ENCODE measurements around the gene HSPA13. TPM values are rescaled to one million over a fixed set of nuclear protein-coding genes. Genes with fewer than 3 reads are reported as not detected.
"Not testable (repeated sequence)": the region's sequence is repeated elsewhere in the genome, so short reads cannot be mapped to it uniquely, and the experiment has no call there.

HSPA13 gene
- total and polyA plus RNA-seq, 2 donors (not counting 3 experiments of a cell fraction or from before 2014, with no cell fraction given): 11.5 to 40.4 TPM

GRCh38 chr21:14353231-14353630 is 29.7 kb downstream of the HSPA13 start:
- no peak overlapping the region for H3K9ac ChIP-seq (replicated peaks; ENCODE audit: extremely low read depth, insufficient read depth, low read length)
- DNase-seq (ENCODE audit: low read depth, low spot score) (no peak), FAIRE-seq (no peak)
- intact Hi-C loops (cut with micrococcal nuclease): no loop called here
- H3K79me2 ChIP-seq (ENCODE audit: control insufficient read depth, insufficient read depth, low read length): no peaks in the 10 kb centered on the region
- H3K9me3 ChIP-seq (replicated peaks; ENCODE audit: control insufficient read depth, insufficient read depth, low read length): no peaks in the 10 kb centered on the region
- ChIA-PET POLR2A (no interaction called here), CTCF (no interaction called here)
- H3K27ac ChIP-seq (ENCODE audit: insufficient read depth, low read depth, low read length): no peak overlapping the region
- TF ChIP-seq FOS (IDR thresholded peaks at IDR 0.05; ENCODE audit: borderline replicate concordance, insufficient read depth, low read length): no peak
- no peak for TF ChIP-seq MAX (IDR thresholded peaks at IDR 0.05; ENCODE audit: insufficient read depth, insufficient read length)
- no peak for TF ChIP-seq EZH2 (IDR thresholded peaks at IDR 0.05; ENCODE audit: borderline replicate concordance, low read depth, low read length, severe bottlenecking)
- TF ChIP-seq POLR2A (IDR thresholded peaks at IDR 0.05; ENCODE audit: low read depth, low read length): no peak
- TF ChIP-seq GATA2 (IDR thresholded peaks at IDR 0.05; ENCODE audit: insufficient read depth, insufficient read length, low read depth, low read length): no peak
- no peak for TF ChIP-seq POLR2AphosphoS5 (IDR thresholded peaks at IDR 0.05; ENCODE audit: insufficient read depth, low read depth, low read length)
- no peak for TF ChIP-seq MYC (IDR thresholded peaks at IDR 0.05; ENCODE audit: low read depth, low read length)
- no peak overlapping the region for H3K4me2 ChIP-seq (ENCODE audit: insufficient read depth, low read length)
- no peaks in the 10 kb centered on the region for H3K27me3 ChIP-seq (ENCODE audit: control insufficient read depth in 2 of 2, insufficient read depth in 2 of 2, low read length in 2 of 2)
- no TSS peak for BruUV-seq (replicated peaks)
- H2AFZ ChIP-seq (ENCODE audit: low read depth, low read length): no peak overlapping the region
- H3K4me1 ChIP-seq (ENCODE audit: control insufficient read depth, extremely low read depth, insufficient read depth, low read length): no peaks in the 10 kb centered on the region
- no peaks in the 10 kb centered on the region for H3K36me3 ChIP-seq (ENCODE audit: control insufficient read depth in 2 of 2, extremely low read depth in 1 of 2, insufficient read depth in 2 of 2, low read length in 2 of 2)
- no peak overlapping the region for H3K4me3 ChIP-seq (replicated peaks in 1 of 3; ENCODE audit: insufficient read depth in 1 of 3, low read depth in 1 of 3, low read length in 3 of 3)
- no peaks in the 10 kb centered on the region for H4K20me1 ChIP-seq (replicated peaks; ENCODE audit: control insufficient read depth, extremely low read depth, insufficient read depth, low read length)
- no peaks in the 10 kb centered on the region for H3K9me1 ChIP-seq (replicated peaks; ENCODE audit: control insufficient read depth, extremely low read depth, insufficient read depth, low read length)
- dilution Hi-C loops (cut with MboI; ENCODE audit: extremely low pct_ligation_motif_present, low sequenced_read_pairs): no loop called here

DNA sequence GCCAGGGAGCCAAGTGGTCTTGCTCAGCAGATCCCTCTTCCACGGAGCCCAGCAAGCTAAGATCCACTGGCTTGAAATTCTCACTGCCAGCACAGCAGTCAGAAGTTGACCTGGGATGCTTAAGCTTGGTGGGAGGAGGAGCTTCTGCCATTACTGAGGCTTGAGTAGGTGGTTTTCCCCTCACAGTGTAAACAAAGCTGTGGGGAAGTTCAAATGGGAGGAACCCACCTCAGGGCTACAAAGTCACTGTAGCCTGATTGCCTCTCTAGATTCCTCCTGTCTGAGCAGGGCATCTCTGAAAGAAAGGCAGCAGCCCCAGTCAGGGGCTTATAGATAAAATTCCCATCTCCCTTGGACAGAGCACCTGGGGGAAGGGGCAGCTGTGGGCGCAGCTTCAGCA is 55.6 kb downstream of the HSPA13 start:
- H3K4me3 ChIP-seq (replicated peaks in 1 of 3; ENCODE audit: insufficient read depth in 1 of 3, low read depth in 1 of 3, low read length in 3 of 3); POLR2A ChIA-PET; H3K9ac ChIP-seq (replicated peaks; ENCODE audit: extremely low read depth, insufficient read depth, low read length); H3K9me1 ChIP-seq (replicated peaks; ENCODE audit: control insufficient read depth, extremely low read depth, insufficient read depth, low read length); H3K4me1 ChIP-seq (ENCODE audit: control insufficient read depth, extremely low read depth, insufficient read depth, low read length); FAIRE-seq; dilution Hi-C loops (cut with MboI; ENCODE audit: extremely low pct_ligation_motif_present, low sequenced_read_pairs); H4K20me1 ChIP-seq (replicated peaks; ENCODE audit: control insufficient read depth, extremely low read depth, insufficient read depth, low read length); H3K79me2 ChIP-seq (ENCODE audit: control insufficient read depth, insufficient read depth, low read length); H3K9me3 ChIP-seq (replicated peaks; ENCODE audit: control insufficient read depth, insufficient read depth, low read length); CTCF ChIA-PET; DNase-seq (ENCODE audit: low read depth, low spot score); BruUV-seq (replicated peaks); intact Hi-C loops (cut with micrococcal nuclease); H3K36me3 ChIP-seq (ENCODE audit: control insufficient read depth in 2 of 2, extremely low read depth in 1 of 2, insufficient read depth in 2 of 2, low read length in 2 of 2); H3K27me3 ChIP-seq (ENCODE audit: control insufficient read depth in 2 of 2, insufficient read depth in 2 of 2, low read length in 2 of 2); H3K27ac ChIP-seq (ENCODE audit: insufficient read depth, low read depth, low read length); H3K4me2 ChIP-seq (ENCODE audit: insufficient read depth, low read length); H2AFZ ChIP-seq (ENCODE audit: low read depth, low read length): not testable (repeated sequence)
